ENCODE data around the gene MECP2. TPM values are rescaled to one million over a fixed set of nuclear protein-coding genes. Genes with fewer than 3 reads are reported as not detected.

Gene MECP2
- total and polyA plus RNA-seq, 2 experiments from 2014 or later, result 18.1 to 19.4 TPM

- Histone ChIP-seq H3K4me1 (ENCODE audit: insufficient read depth) (no peaks in the 10 kb centered on the region), H3K27me3 (no peaks in the 10 kb centered on the region)
- WGBS (ENCODE audit: low lambda C conversion rate, missing lambda C conversion rate), result 83% methylated on average over 4 of the region's 4 CpGs
These were observed 34.4 kb upstream of the MECP2 start for GRCh38 chrX:154131955-154132354.

GRCh38 chrX:154126101-154126500 lies 28.6 kb upstream of the MECP2 start:
- no peak for TF ChIP-seq EZH2 (IDR thresholded peaks at IDR 0.05; ENCODE audit: borderline replicate concordance)
- no peak for TF ChIP-seq EZH2phosphoT487 (IDR thresholded peaks at IDR 0.05; ENCODE audit: low read depth, severe bottlenecking, unreplicated experiment)
- no peak for TF ChIP-seq CTCF (IDR thresholded peaks at IDR 0.05; ENCODE audit: poor library complexity)
- H4K20me1 ChIP-seq (ENCODE audit: insufficient read depth, poor library complexity, severe bottlenecking), result no peaks in the 10 kb centered on the region
- no peak for DNase-seq (ENCODE audit: low spot score)
- no peaks in the 10 kb centered on the region for H3K4me1 ChIP-seq (ENCODE audit: insufficient read depth)
- no peaks in the 10 kb centered on the region for H3K36me3 ChIP-seq (replicated peaks; ENCODE audit: insufficient read depth, low read depth)
- no peak overlapping the region for H2AFZ ChIP-seq
- 93% methylated on average over 11 of the region's 11 CpGs for WGBS (ENCODE audit: low lambda C conversion rate, missing lambda C conversion rate)
- no peaks in the 10 kb centered on the region for H3K79me2 ChIP-seq
- no peaks in the 10 kb centered on the region for H3K9me3 ChIP-seq (ENCODE audit: low read depth)
- H3K4me3 ChIP-seq, result no peak overlapping the region
- no peak overlapping the region for H3K4me2 ChIP-seq
- H3K9me2 ChIP-seq (replicated peaks; ENCODE audit: insufficient read depth), result no peaks in the 10 kb centered on the region
- H3K27ac ChIP-seq, result no peak overlapping the region
- no peaks in the 10 kb centered on the region for H3K27me3 ChIP-seq

More at GRCh38 chrX:154131955-154132354, 34.4 kb upstream of the MECP2 start:
- Histone ChIP-seq H3K27ac (no peak overlapping the region), H4K20me1 (ENCODE audit: insufficient read depth, poor library complexity, severe bottlenecking) (no peaks in the 10 kb centered on the region), H3K4me3 (no peak overlapping the region), H3K4me2 (no peak overlapping the region), H3K79me2 (no peaks in the 10 kb centered on the region), H3K36me3 (replicated peaks; ENCODE audit: insufficient read depth, low read depth) (no peaks in the 10 kb centered on the region), H3K9me3 (ENCODE audit: low read depth) (no peaks in the 10 kb centered on the region), H2AFZ (no peak overlapping the region), H3K9me2 (replicated peaks; ENCODE audit: insufficient read depth) (no peaks in the 10 kb centered on the region)
- TF ChIP-seq CTCF (IDR thresholded peaks at IDR 0.05; ENCODE audit: poor library complexity) (no peak), EZH2phosphoT487 (IDR thresholded peaks at IDR 0.05; ENCODE audit: low read depth, severe bottlenecking, unreplicated experiment) (no peak), EZH2 (IDR thresholded peaks at IDR 0.05; ENCODE audit: borderline replicate concordance) (no peak)
- no peak for DNase-seq (ENCODE audit: low spot score)

- Histone ChIP-seq H3K4me1 (ENCODE audit: insufficient read depth) (no peaks in the 10 kb centered on the region), H3K4me3 (no peak overlapping the region), H4K20me1 (ENCODE audit: insufficient read depth, poor library complexity, severe bottlenecking) (no peaks in the 10 kb centered on the region), H2AFZ (no peak overlapping the region), H3K27ac (no peak overlapping the region), H3K4me2 (no peak overlapping the region), H3K9me2 (replicated peaks; ENCODE audit: insufficient read depth) (no peaks in the 10 kb centered on the region), H3K36me3 (replicated peaks; ENCODE audit: insufficient read depth, low read depth) (no peaks in the 10 kb centered on the region), H3K79me2 (no peaks in the 10 kb centered on the region), H3K9me3 (ENCODE audit: low read depth) (no peaks in the 10 kb centered on the region), H3K27me3 (no peaks in the 10 kb centered on the region)
- TF ChIP-seq CTCF (IDR thresholded peaks at IDR 0.05; ENCODE audit: poor library complexity), result no peak
- no peak for TF ChIP-seq EZH2 (IDR thresholded peaks at IDR 0.05; ENCODE audit: borderline replicate concordance)
- TF ChIP-seq EZH2phosphoT487 (IDR thresholded peaks at IDR 0.05; ENCODE audit: low read depth, severe bottlenecking, unreplicated experiment), result no peak
- WGBS (ENCODE audit: low lambda C conversion rate, missing lambda C conversion rate), result 87% methylated on average over 26 of the region's 30 CpGs
- no peak for DNase-seq (ENCODE audit: low spot score)
These were observed 28.0 kb upstream of the MECP2 start for GRCh38 chrX:154125391-154126040.

All from hepatocyte (in vitro differentiated cells).